Activated T-cell treated with anti-CD3 and anti-CD28 coated beads for 4 hours (primary cell): ENCODE data around the gene OVAAL.

Experiments used
- DNase-seq: peaks from one replicate; pipeline ENCODE4 v3.0.0-alpha.2; 2020

OVAAL gene

DNA sequence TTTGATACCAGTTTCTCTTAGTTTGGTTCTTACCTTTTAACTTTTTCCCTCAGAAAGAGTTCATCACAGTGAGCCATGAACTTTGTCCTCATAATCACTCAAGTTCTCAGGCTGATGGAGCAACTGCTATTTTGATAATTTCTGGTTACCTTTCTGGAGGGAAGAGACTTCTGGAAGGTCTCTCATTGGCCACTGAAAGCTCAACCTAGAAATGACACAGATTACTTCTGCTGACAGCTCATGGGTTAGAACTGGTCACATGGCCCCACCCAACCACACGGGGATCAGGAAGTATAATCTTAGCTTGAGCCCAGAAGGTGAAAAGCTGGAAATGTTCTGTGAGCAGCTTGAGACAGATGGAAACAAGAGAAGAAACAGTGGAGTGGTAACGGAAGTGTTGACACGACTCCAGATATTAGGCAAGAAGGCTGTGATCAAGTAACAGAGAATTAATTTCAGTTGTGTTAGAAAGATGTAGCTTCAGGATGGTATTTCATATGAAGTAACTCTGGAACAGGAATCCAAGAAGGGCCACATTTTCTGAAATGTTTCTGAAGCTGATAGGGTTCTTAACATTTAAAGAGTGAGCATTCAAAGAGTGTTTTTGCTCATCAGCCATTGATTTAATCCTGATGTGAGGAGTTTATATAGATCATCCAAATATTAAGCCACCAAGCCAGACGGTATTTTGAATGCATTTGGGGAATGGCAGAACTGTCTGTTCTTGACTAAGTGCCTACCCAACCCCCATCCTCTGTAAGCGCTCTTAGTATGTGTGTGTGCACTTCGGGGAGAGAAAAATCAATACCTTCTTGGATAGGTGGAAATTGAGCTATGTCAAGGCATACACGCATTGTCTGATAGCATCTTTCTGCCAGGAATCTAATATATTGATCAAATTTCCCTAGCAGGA lies 51.1 kb downstream of the OVAAL start:
- DNase-seq = no peak

DNA sequence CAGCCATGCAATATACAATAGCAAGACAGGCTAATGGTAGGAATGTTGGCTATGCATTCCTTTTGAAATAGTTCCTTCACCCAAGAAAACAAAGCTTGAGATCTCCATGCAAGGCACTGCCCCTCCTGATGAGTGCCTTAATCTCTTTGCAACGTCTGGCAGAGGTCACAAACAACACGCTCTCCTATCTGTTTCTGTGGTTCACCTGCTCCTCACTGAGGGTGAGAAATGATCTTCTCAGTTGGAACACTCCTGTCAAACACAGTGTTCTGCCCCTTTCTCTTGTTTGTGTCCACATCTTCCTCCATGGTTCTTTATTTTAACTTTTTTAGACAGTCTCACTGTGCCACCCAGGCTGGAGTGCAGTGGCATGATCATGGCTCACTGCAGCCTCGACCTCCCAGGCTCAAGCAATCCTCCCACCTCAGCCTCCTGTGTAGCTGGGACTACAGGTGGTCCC lies 51.8 kb downstream of the OVAAL start:
- DNase-seq = no peak

DNA sequence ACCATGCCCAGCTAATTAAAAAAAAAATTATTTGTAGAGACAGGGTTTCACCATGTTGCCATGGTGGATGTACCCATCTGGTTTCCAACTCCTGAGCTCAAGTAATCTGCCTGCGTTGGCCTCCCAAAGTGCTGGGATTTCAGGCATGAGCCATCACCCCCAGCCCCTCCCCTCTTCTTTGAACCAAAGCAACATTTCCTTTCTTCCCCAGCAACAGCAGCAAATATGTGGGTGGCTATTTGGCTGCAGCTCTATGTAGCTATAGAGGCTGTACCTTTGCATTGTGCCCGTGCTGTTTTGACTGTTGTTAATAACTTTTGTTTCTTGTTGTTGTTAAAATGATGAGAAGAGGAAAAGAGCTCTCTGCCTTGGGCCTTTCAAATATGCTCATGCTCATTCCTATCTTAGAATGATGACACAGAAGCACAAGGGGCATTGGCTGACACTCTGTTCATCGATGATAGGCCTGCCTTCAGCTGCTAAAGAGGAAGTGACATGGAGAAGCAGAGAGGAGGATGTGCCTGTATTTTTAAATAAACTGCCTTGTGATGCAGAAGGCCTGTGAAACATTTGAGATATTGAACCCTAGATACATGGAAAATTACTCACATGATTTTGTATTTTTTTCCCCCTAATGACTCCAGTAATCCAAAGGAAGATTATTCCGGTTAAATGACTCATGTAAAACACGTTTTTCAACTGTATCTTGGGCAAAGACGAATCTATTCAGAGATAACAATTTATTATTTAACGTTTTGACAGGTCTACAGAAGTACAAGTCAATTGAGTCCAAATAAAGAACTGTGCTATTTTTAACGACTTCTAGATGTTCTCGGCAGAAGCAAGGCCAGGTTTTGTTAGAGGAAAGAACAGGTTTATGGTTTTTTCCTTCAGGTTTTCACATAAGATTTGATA lies 52.5 kb downstream of the OVAAL start:
- no peak for DNase-seq

DNA sequence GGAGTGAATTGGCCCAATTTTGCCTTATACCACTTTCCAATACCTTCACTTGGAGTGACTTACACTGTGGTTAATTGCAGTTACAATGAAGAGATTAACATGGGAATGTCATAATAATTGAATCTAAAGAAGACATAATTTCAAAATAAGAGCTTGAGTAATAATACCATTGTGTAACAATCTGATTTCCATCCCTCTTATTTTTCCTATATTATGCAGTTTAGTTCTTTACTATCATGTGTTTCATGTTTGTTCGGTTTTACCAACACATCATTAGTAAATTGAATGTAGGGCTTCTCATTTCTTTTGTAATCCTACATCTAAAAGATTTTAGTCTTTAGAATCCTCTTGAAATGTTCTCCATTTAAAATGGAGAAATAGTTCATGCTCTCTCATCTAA lies 53.9 kb downstream of the OVAAL start:
- DNase-seq = no peak

DNA sequence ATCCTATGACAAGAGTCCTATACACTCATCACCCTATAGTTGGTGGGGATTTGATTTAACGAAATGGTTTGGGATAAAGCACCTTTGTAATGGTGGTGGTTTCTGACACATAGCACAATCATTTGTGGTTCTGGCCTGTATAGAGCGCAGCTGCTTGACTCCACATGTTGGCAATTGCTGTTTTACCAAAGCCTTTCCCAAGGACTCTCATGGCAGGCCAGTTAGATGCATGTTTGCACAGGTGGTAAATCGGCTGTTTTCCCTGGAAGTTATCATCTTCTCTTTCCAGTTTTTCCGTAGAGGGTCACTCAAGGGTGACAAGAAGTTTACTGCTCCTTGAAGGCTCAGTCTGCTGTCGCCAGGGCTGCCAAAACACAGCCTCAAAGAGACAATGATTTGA lies 56.0 kb downstream of the OVAAL start:
- DNase-seq = no peak

DNA sequence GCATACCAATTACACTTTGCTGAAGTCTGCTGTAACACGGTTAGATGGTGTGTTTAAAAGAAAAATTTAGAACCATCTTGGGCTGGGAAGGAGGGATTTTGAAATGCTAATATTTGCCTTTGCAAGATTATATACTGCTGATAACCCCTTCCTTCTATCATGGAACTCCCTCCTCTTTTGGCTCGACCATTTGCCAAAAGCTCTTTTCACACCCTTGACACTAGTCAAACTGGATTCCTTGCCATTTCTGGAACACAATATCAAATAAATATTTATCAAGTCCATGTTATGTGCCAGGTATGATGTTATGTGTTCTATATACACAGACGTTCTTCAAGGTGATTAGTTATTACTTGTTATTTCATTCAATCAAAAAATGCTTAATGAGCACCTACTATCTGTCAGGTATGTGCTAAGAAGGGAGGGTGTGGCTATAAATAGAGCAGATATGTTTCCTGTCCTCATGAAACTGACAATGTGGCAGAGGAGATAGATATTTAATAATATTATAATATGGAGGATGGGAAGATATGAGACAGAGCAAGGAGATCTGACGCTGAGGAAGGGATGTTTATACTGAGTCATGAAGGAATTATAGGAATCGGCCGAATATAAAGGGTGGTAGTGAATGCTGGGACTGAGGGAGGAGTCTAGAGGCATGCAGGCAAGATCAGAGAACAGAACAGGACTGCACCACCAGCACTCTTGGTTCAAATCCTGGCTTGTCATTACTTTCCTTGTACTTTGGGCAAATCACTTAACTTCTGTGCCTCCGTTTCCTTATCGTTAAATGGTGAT lies 56.9 kb downstream of the OVAAL start:
- no peak for DNase-seq
